Progenitor cell of endocrine pancreas (in vitro differentiated cells): ENCODE measurements around the gene GART. TPM values are rescaled to one million over a fixed set of nuclear protein-coding genes. Genes with fewer than 3 reads are reported as not detected.

Source experiments
- DNase-seq: peaks from one replicate; pipeline ENCODE4 v3.0.0; 2021; ENCODE audit warnings: low spot score; ENCODE audit not compliant: unreplicated experiment
- H3K27ac Mint-ChIP-seq: 2 replicates; pipeline ENCODE4 v1.8.0; 2021; ENCODE audit warnings: mild to moderate bottlenecking, moderate library complexity, mixed read lengths
- H3K27me3 Mint-ChIP-seq: 2 replicates; pipeline ENCODE4 v1.8.0; 2021; ENCODE audit warnings: mixed read lengths
- H3K36me3 Mint-ChIP-seq: 2 replicates; pipeline ENCODE4 v1.8.0; 2022; ENCODE audit warnings: mixed read lengths; ENCODE audit not compliant: insufficient read depth
- H3K4me1 Mint-ChIP-seq: 2 replicates; pipeline ENCODE4 v1.8.0; 2021; ENCODE audit warnings: low read depth, mixed read lengths
- H3K4me3 Mint-ChIP-seq: 2 replicates; pipeline ENCODE4 v1.8.0; 2021; ENCODE audit warnings: low read depth, mild to moderate bottlenecking, moderate library complexity, mixed read lengths
- H3K9me3 Mint-ChIP-seq: 2 replicates; pipeline ENCODE4 v1.8.0; 2021; ENCODE audit warnings: low read depth, mixed read lengths
- total RNA-seq: library from RNA; stranded (reverse); gene quantifications from 2 replicates; pipeline ENCODE4 v1.2.1, GENCODE V29; 2021
- TF ChIP-seq, protein P1 (sequence below): fragments of 200-600 bp; sonication (generic); IDR thresholded peaks from one replicate; pipeline ENCODE4 v1.5.0; 2021; ENCODE audit warnings: antibody characterized with exemption, mild to moderate bottlenecking; ENCODE audit not compliant: unreplicated experiment

Gene GART
- total RNA-seq, 1 donor from 2014 or later: 100 TPM

DNA sequence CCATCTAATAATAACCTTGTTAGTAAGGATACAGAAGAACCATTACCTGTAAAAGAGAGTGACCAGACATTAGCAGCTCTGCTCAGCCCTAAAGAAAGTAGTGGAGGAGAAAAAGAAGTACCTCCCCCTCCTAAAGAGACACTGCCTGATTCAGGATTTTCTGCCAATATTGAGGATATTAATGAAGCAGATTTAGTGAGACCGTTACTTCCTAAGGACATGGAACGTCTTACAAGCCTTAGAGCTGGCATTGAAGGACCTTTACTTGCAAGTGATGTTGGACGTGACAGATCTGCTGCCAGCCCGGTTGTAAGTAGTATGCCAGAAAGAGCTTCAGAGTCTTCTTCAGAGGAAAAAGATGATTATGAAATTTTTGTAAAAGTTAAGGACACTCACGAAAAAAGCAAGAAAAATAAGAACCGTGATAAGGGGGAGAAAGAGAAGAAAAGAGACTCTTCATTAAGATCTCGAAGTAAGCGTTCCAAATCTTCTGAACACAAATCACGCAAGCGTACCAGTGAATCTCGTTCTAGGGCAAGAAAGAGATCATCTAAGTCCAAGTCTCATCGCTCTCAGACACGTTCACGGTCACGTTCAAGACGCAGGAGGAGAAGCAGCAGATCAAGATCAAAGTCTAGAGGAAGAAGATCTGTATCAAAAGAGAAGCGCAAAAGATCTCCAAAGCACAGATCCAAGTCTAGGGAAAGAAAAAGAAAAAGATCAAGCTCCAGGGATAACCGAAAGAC is 12.5 kb upstream of the GART start:
- no peaks in the 10 kb centered on the region for H3K9me3 Mint-ChIP-seq
- DNase-seq: no peak
- no peaks in the 10 kb centered on the region for H3K27me3 Mint-ChIP-seq
- no peak overlapping the region for H3K4me3 Mint-ChIP-seq
- no peak overlapping the region for H3K27ac Mint-ChIP-seq
- H3K4me1 Mint-ChIP-seq: no peaks in the 10 kb centered on the region
- H3K36me3 Mint-ChIP-seq: peaks cover 56% of the 10 kb centered on the region
- TF ChIP-seq, protein P1, sequence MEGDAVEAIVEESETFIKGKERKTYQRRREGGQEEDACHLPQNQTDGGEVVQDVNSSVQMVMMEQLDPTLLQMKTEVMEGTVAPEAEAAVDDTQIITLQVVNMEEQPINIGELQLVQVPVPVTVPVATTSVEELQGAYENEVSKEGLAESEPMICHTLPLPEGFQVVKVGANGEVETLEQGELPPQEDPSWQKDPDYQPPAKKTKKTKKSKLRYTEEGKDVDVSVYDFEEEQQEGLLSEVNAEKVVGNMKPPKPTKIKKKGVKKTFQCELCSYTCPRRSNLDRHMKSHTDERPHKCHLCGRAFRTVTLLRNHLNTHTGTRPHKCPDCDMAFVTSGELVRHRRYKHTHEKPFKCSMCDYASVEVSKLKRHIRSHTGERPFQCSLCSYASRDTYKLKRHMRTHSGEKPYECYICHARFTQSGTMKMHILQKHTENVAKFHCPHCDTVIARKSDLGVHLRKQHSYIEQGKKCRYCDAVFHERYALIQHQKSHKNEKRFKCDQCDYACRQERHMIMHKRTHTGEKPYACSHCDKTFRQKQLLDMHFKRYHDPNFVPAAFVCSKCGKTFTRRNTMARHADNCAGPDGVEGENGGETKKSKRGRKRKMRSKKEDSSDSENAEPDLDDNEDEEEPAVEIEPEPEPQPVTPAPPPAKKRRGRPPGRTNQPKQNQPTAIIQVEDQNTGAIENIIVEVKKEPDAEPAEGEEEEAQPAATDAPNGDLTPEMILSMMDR: no peak

DNA sequence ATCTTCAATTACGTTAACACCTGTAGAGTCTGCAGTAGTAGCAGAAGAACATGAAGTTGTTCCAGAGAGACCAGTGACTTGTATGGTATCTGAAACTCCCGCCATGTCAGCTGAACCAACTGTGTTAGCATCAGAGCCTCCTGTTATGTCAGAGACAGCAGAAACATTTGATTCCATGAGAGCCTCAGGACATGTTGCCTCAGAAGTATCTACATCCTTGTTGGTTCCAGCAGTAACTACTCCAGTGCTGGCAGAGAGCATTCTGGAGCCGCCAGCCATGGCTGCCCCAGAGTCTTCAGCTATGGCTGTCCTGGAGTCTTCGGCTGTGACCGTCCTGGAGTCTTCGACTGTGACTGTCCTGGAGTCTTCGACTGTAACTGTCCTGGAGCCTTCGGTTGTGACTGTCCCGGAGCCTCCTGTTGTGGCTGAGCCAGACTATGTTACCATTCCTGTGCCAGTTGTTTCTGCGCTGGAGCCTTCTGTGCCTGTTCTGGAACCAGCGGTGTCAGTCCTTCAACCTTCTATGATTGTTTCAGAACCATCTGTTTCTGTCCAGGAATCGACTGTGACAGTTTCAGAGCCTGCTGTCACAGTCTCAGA is 11.2 kb upstream of the GART start:
- H3K27me3 Mint-ChIP-seq: no peaks in the 10 kb centered on the region
- no peaks in the 10 kb centered on the region for H3K4me1 Mint-ChIP-seq
- TF ChIP-seq, protein P1: no peak
- no peak overlapping the region for H3K4me3 Mint-ChIP-seq
- no peak overlapping the region for H3K27ac Mint-ChIP-seq
- H3K9me3 Mint-ChIP-seq: no peaks in the 10 kb centered on the region
- H3K36me3 Mint-ChIP-seq: peaks cover 54% of the 10 kb centered on the region
- DNase-seq: no peak

DNA sequence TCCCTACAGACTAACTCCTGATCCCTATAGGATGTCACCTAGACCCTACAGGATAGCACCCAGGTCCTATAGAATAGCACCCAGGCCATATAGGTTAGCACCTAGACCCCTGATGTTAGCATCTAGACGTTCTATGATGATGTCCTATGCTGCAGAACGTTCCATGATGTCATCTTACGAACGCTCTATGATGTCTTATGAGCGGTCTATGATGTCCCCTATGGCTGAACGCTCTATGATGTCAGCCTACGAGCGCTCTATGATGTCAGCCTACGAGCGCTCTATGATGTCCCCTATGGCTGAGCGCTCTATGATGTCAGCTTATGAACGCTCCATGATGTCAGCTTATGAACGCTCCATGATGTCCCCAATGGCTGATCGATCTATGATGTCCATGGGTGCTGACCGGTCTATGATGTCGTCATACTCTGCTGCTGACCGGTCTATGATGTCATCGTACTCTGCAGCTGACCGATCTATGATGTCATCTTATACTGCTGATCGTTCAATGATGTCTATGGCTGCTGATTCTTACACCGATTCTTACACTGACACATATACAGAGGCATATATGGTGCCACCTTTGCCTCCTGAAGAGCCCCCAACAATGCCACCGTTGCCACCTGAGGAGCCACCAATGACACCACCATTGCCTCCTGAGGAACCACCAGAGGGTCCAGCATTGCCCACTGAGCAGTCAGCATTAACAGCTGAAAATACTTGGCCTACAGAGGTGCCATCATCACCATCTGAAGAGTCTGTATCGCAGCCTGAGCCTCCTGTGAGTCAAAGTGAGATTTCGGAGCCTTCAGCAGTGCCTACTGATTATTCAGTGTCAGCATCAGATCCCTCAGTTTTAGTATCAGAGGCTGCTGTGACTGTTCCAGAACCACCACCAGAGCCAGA is 10.4 kb upstream of the GART start:
- no peaks in the 10 kb centered on the region for H3K9me3 Mint-ChIP-seq
- peak overlapping the region; percentile 52 for H3K27ac Mint-ChIP-seq
- DNase-seq: no peak
- peaks cover 47% of the 10 kb centered on the region for H3K36me3 Mint-ChIP-seq
- H3K4me3 Mint-ChIP-seq: no peak overlapping the region
- H3K27me3 Mint-ChIP-seq: no peaks in the 10 kb centered on the region
- no peaks in the 10 kb centered on the region for H3K4me1 Mint-ChIP-seq
- TF ChIP-seq, protein P1: no peak

DNA sequence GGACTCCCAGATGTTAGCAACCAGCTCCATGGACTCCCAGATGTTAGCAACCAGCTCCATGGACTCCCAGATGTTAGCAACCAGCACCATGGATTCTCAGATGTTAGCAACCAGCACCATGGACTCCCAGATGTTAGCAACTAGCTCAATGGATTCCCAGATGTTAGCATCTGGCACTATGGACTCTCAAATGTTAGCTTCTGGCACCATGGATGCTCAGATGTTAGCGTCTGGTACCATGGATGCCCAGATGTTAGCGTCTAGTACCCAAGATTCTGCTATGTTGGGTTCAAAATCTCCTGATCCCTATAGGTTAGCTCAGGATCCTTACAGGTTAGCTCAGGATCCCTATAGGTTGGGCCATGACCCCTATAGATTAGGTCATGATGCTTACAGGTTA is 9.7 kb upstream of the GART start:
- TF ChIP-seq, protein P1: no peak
- H3K9me3 Mint-ChIP-seq: no peaks in the 10 kb centered on the region
- H3K27ac Mint-ChIP-seq: no peak overlapping the region
- no peak overlapping the region for H3K4me3 Mint-ChIP-seq
- no peaks in the 10 kb centered on the region for H3K27me3 Mint-ChIP-seq
- no peak for DNase-seq
- H3K36me3 Mint-ChIP-seq: peaks cover 43% of the 10 kb centered on the region
- H3K4me1 Mint-ChIP-seq: no peaks in the 10 kb centered on the region
